ENCODE results near the gene C22orf15. TPM values are rescaled to one million over a fixed set of nuclear protein-coding genes. Genes with fewer than 3 reads are reported as not detected.

C22orf15 gene
- total RNA-seq, 1 experiment from 2014 or later, result not detected

GRCh38 chr22:23790819-23791737 is 28.3 kb downstream of the C22orf15 start:
- H3K9me3 ChIP-seq (ENCODE audit: control insufficient read depth in 1 of 2, insufficient read depth in 1 of 2, low read depth in 1 of 2, low read length in 2 of 2), result no peaks in the 10 kb centered on the region
- POLR2A ChIA-PET, result interaction anchor here (2.6 kb wide), 1 partner anchor 20 kb away, joined by 8 read pairs; no protein-coding TSS in a partner anchor
- CTCF ChIA-PET, result no interaction called here
- H3K79me2 ChIP-seq (ENCODE audit: insufficient read depth, low read length), result peaks cover 61% of the 10 kb centered on the region
- H3K4me3 ChIP-seq (replicated peaks in 1 of 2; ENCODE audit: low read depth in 1 of 2, low read length in 2 of 2), result no peak overlapping the region
- H2AFZ ChIP-seq (ENCODE audit: low read depth, low read length, poor library complexity, severe bottlenecking), result no peak overlapping the region
- DNase-seq (ENCODE audit: low read depth, low spot score) (no peak), ATAC-seq (no peak)
- H3K9me2 ChIP-seq (ENCODE audit: insufficient read depth), result no peaks in the 10 kb centered on the region
- TF ChIP-seq YY1 (IDR thresholded peaks at IDR 0.05; ENCODE audit: extremely low read depth, insufficient replicate concordance, low read depth, low read length) (no peak), CBX3 (IDR thresholded peaks at IDR 0.05; ENCODE audit: low read depth) (no peak), ZBTB33 (IDR thresholded peaks at IDR 0.05; ENCODE audit: extremely low read depth, insufficient replicate concordance, low read length) (no peak), POLR2AphosphoS5 (IDR thresholded peaks at IDR 0.05; ENCODE audit: low read depth, low read length) (no peak), CEBPB (IDR thresholded peaks at IDR 0.05; ENCODE audit: low read depth) (no peak), SP1 (IDR thresholded peaks at IDR 0.05; ENCODE audit: low read depth) (no peak), FOSL1 (IDR thresholded peaks at IDR 0.05; ENCODE audit: low read depth) (no peak), SRF (IDR thresholded peaks at IDR 0.05; ENCODE audit: low read depth) (no peak), EZH2 (IDR thresholded peaks at IDR 0.05) (no peak), ZNF274 (IDR thresholded peaks at IDR 0.05; ENCODE audit: low read depth, low read length) (no peak), ELF1 (IDR thresholded peaks at IDR 0.05; ENCODE audit: borderline replicate concordance, low read depth) (no peak), TCF7L2 (IDR thresholded peaks at IDR 0.05; ENCODE audit: borderline replicate concordance, extremely low read depth, insufficient read depth, insufficient read length) (no peak), POLR2A (IDR thresholded peaks at IDR 0.05; ENCODE audit: borderline replicate concordance, extremely low read depth, insufficient read depth, insufficient read length) (no peak), ZFX (IDR thresholded peaks at IDR 0.05) (no peak), EZH2phosphoT487 (IDR thresholded peaks at IDR 0.05; ENCODE audit: borderline replicate concordance) (no peak), SIN3A (IDR thresholded peaks at IDR 0.05; ENCODE audit: low read depth) (no peak), MAX (IDR thresholded peaks at IDR 0.05) (no peak), CTCF (IDR thresholded peaks at IDR 0.05 in 2 of 3, conservative IDR thresholded peaks at IDR 0.05 in 1 of 3; ENCODE audit: borderline replicate concordance in 1 of 3, insufficient read depth in 1 of 3, low read depth in 2 of 3, low read length in 2 of 3) (no peak)
- no peak overlapping the region for H3K27ac ChIP-seq (ENCODE audit: low read depth, low read length)
- no peaks in the 10 kb centered on the region for H3K27me3 ChIP-seq (ENCODE audit: insufficient read depth, low read length)
- no TSS peak for BruUV-seq (replicated peaks)
- no peak overlapping the region for H3K4me2 ChIP-seq (ENCODE audit: low read length)
- H3K36me3 ChIP-seq (ENCODE audit: control insufficient read depth in 1 of 2, insufficient read depth in 2 of 2, low read length in 2 of 2), result peaks cover 10 to 15% of the 10 kb centered on the region in 2 experiments; a peak in 3 of 4 replicates
- H3K9ac ChIP-seq (ENCODE audit: low read length), result no peak overlapping the region
- RAD21 ChIA-PET (ENCODE audit: low non-redundant PET in 1 of 2, low total read pairs in 2 of 2, uncharacterized antibody in 2 of 2, unreplicated experiment in 2 of 2), result no interaction called here
- intact Hi-C loops (cut with micrococcal nuclease), result no loop called here
- H3K4me1 ChIP-seq (ENCODE audit: control insufficient read depth in 1 of 2, insufficient read depth in 2 of 2, low read length in 2 of 2), result peaks cover 9 to 20% of the 10 kb centered on the region in 2 experiments; a peak in 3 of 4 replicates
- H4K20me1 ChIP-seq (ENCODE audit: insufficient read depth), result peaks cover 8% of the 10 kb centered on the region; the same call in 1 of the 2 replicates
